Measurements from ENCODE around the gene NISCH.

Gene NISCH

GRCh38 chr3:52458770-52459545, 3.6 kb downstream of the NISCH start:
- Histone ChIP-seq H3K4me1 (ENCODE audit: control insufficient read depth, low read length) (peaks cover 23% of the 10 kb centered on the region), H3K27ac (ENCODE audit: low read depth, low read length) (no peak overlapping the region), H3K36me3 (ENCODE audit: control insufficient read depth, low read length) (peaks cover 59% of the 10 kb centered on the region), H3K4me3 (ENCODE audit: low read length) (no peak overlapping the region), H4K20me1 (ENCODE audit: control insufficient read depth, insufficient read depth, low read depth, low read length) (no peaks in the 10 kb centered on the region), H3K9me2 (replicated peaks; ENCODE audit: control insufficient read depth, low read length) (no peaks in the 10 kb centered on the region), H3K4me2 (ENCODE audit: low read length) (no peak overlapping the region), H3K27me3 (ENCODE audit: control insufficient read depth, low read length) (no peaks in the 10 kb centered on the region), H3K79me2 (ENCODE audit: control insufficient read depth, low read length) (peaks cover 40% of the 10 kb centered on the region), H3F3A (ENCODE audit: control insufficient read depth, insufficient read depth) (no peaks in the 10 kb centered on the region), H3K9me3 (ENCODE audit: control insufficient read depth, insufficient read depth, low read length) (no peaks in the 10 kb centered on the region)
- TF ChIP-seq EZH2phosphoT487 (IDR thresholded peaks at IDR 0.05; ENCODE audit: borderline replicate concordance, low read length) (no peak), CTCF (IDR thresholded peaks at IDR 0.05; ENCODE audit: low read depth, low read length, poor library complexity, severe bottlenecking) (no peak)

GRCh38 chr3:52461874-52462273, 6.5 kb downstream of the NISCH start:
- TF ChIP-seq CTCF (IDR thresholded peaks at IDR 0.05; ENCODE audit: low read depth, low read length, poor library complexity, severe bottlenecking) = no peak
- TF ChIP-seq EZH2phosphoT487 (IDR thresholded peaks at IDR 0.05; ENCODE audit: borderline replicate concordance, low read length) = no peak
- Histone ChIP-seq H3K36me3 (ENCODE audit: control insufficient read depth, low read length) (peaks cover 65% of the 10 kb centered on the region), H3K9me2 (replicated peaks; ENCODE audit: control insufficient read depth, low read length) (no peaks in the 10 kb centered on the region), H3K9me3 (ENCODE audit: control insufficient read depth, insufficient read depth, low read length) (no peaks in the 10 kb centered on the region), H3K4me2 (ENCODE audit: low read length) (no peak overlapping the region), H3K27me3 (ENCODE audit: control insufficient read depth, low read length) (no peaks in the 10 kb centered on the region), H4K20me1 (ENCODE audit: control insufficient read depth, insufficient read depth, low read depth, low read length) (no peaks in the 10 kb centered on the region), H3K27ac (ENCODE audit: low read depth, low read length) (no peak overlapping the region), H3K79me2 (ENCODE audit: control insufficient read depth, low read length) (peaks cover 39% of the 10 kb centered on the region), H3K4me3 (ENCODE audit: low read length) (no peak overlapping the region), H3K4me1 (ENCODE audit: control insufficient read depth, low read length) (peaks cover 6% of the 10 kb centered on the region), H3F3A (ENCODE audit: control insufficient read depth, insufficient read depth) (no peaks in the 10 kb centered on the region)

GRCh38 chr3:52463416-52463815, 8.0 kb downstream of the NISCH start:
- Histone ChIP-seq H3K36me3 (ENCODE audit: control insufficient read depth, low read length) (peaks cover 51% of the 10 kb centered on the region), H3K4me1 (ENCODE audit: control insufficient read depth, low read length) (no peaks in the 10 kb centered on the region), H3F3A (ENCODE audit: control insufficient read depth, insufficient read depth) (no peaks in the 10 kb centered on the region)

More at GRCh38 chr3:52463416-52463815, 8.0 kb downstream of the NISCH start:
- Histone ChIP-seq H3K27me3 (ENCODE audit: control insufficient read depth, low read length) (no peaks in the 10 kb centered on the region), H4K20me1 (ENCODE audit: control insufficient read depth, insufficient read depth, low read depth, low read length) (no peaks in the 10 kb centered on the region), H3K4me3 (ENCODE audit: low read length) (no peak overlapping the region), H3K9me3 (ENCODE audit: control insufficient read depth, insufficient read depth, low read length) (no peaks in the 10 kb centered on the region), H3K27ac (ENCODE audit: low read depth, low read length) (no peak overlapping the region), H3K9me2 (replicated peaks; ENCODE audit: control insufficient read depth, low read length) (no peaks in the 10 kb centered on the region), H3K79me2 (ENCODE audit: control insufficient read depth, low read length) (peaks cover 28% of the 10 kb centered on the region), H3K4me2 (ENCODE audit: low read length) (no peak overlapping the region)
- no peak for TF ChIP-seq CTCF (IDR thresholded peaks at IDR 0.05; ENCODE audit: low read depth, low read length, poor library complexity, severe bottlenecking)
- TF ChIP-seq EZH2phosphoT487 (IDR thresholded peaks at IDR 0.05; ENCODE audit: borderline replicate concordance, low read length) = no peak

All from DOHH2 (cell line).